Epithelial cell of esophagus (primary cell): ENCODE measurements around the gene PCBP3.

Experiments used
- DNase-seq: peaks from one replicate; pipeline ENCODE4 v3.0.0; 2010; ENCODE audit warnings: low read depth
- H3K4me3 ChIP-seq: 2 replicates; pipeline ENCODE4 v1.5.1; 2011; ENCODE audit warnings: mild to moderate bottlenecking, low read length, control low read depth
- TF ChIP-seq, protein P1 (sequence below): IDR thresholded peaks from 2 replicates; pipeline ENCODE4 v1.5.1; 2011; ENCODE audit warnings: low read depth, mild to moderate bottlenecking, low read length, control low read depth, inconsistent platforms; ENCODE audit not compliant: insufficient read depth; ENCODE audit errors: missing control alignments

Gene PCBP3

DNA sequence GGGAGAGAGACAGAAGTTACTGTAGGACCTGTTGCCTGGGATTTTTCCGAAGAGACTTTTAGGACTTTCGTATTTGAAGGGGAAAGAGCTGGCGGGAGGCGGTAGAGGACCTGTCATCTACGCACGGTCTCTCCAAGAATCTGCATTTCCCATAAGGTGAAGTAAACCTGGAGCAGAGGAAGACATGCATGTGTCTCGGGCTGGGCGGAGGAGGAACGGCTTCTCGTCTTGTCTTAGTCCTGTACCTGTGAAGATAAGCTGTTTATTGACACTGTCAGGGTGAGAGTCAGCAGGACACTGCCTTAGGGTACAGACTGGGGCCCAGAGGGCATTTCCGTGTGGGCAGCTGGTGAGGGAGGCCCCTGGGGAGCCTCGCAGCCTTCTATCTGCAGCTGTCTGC, 214.7 kb downstream of the PCBP3 start:
- DNase-seq, result no peak
- H3K4me3 ChIP-seq, result no peak overlapping the region
- TF ChIP-seq, protein P1, sequence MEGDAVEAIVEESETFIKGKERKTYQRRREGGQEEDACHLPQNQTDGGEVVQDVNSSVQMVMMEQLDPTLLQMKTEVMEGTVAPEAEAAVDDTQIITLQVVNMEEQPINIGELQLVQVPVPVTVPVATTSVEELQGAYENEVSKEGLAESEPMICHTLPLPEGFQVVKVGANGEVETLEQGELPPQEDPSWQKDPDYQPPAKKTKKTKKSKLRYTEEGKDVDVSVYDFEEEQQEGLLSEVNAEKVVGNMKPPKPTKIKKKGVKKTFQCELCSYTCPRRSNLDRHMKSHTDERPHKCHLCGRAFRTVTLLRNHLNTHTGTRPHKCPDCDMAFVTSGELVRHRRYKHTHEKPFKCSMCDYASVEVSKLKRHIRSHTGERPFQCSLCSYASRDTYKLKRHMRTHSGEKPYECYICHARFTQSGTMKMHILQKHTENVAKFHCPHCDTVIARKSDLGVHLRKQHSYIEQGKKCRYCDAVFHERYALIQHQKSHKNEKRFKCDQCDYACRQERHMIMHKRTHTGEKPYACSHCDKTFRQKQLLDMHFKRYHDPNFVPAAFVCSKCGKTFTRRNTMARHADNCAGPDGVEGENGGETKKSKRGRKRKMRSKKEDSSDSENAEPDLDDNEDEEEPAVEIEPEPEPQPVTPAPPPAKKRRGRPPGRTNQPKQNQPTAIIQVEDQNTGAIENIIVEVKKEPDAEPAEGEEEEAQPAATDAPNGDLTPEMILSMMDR, result no peak

DNA sequence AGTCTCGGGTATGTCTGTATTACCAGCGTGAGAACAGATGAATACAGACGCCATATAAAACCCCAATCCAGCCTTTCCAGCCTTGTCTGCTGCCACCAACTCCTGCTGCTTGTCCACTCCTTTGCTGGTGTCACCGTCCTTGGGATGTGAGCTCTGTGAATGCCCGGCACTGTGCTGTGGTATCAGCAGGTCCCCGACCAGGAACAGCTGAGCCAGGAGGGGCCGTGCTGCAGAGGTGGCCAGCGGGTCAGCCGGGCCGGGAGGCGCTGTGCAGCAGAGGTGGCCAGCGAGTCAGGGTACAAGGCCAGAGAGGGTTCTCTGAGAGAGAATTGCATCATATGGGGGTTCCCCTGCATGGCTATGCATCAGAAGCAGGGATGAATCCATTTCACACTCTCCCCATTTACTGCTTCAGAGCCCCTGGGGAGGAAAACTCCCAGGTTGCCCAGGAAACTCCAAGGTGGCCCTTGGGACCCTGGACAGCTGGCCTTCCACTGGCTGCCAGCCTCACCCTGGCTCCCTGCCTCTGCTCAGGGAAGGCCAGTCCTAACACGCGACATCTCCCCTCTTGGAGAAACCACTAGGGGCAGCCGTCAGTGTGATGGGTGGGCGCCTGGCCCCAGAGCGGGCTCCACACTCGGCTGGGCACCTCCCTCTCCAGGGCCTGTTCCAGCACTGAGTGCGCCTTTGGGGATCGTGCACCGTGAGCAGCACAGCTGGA, 215.7 kb downstream of the PCBP3 start:
- no peak overlapping the region for H3K4me3 ChIP-seq
- no peak for DNase-seq
- TF ChIP-seq, protein P1, result no peak

DNA sequence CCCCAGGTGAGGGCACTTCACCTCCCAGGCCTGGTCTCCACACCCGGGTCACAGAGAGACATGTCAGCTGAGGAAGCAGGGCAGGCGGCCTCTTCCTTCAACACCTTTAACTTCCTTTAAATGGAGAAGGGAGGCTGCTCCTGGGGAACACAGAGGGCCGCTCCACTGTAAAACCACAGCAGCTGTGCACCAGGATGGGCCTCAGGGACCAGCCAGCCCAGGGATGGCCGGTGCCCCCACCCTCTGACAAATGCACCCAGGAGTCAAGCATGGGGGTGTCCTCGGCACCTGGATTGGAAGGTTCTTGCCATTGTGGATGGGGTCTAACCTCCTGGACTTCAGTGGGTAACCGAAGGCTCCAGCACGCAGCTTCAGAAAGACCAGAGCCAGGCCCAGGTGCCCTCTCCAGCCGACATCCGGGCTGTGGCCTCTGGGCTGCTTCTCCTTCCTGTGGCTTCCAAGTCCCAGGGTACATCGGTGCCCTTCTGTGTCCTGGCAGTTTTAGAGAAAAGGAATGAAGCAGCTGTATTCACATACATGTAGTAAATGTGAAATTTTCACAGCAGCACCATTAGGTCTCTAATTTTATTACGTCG, 216.3 kb downstream of the PCBP3 start:
- no peak overlapping the region for H3K4me3 ChIP-seq
- TF ChIP-seq, protein P1, result no peak
- no peak for DNase-seq

DNA sequence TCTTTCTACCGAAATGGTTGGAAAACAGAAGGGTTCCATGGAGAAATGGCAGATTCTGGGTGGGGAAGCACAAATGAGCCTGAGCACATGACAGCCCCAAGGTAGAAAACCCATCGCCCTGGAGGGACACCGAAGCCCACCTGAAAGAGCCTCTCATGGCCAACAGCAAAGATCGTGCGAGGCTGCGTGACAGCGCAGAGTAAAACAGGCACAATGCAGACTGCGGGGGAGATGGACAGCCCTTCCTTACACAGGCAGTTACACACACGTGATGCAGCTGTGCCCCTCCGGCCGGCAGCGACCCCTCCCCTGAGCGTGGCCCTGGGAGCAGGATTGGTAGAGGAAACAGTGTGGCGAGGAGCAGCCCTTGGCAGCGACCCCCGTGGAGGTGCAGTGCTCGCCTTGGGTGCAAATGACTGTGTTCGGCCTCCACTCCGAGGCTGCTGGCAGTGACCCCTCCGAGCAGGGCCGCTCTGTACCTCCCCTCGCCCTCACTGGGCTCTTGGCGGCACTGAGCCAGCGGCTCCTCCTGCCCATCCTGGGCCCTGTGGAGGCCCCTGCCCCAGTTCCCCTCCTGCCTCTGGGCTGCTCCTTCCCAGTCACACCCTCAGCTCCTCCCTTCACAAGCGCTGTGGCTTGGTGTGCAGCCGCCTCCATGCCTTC, 217.1 kb downstream of the PCBP3 start:
- H3K4me3 ChIP-seq, result no peak overlapping the region
- DNase-seq, result no peak
- TF ChIP-seq, protein P1, result no peak

DNA sequence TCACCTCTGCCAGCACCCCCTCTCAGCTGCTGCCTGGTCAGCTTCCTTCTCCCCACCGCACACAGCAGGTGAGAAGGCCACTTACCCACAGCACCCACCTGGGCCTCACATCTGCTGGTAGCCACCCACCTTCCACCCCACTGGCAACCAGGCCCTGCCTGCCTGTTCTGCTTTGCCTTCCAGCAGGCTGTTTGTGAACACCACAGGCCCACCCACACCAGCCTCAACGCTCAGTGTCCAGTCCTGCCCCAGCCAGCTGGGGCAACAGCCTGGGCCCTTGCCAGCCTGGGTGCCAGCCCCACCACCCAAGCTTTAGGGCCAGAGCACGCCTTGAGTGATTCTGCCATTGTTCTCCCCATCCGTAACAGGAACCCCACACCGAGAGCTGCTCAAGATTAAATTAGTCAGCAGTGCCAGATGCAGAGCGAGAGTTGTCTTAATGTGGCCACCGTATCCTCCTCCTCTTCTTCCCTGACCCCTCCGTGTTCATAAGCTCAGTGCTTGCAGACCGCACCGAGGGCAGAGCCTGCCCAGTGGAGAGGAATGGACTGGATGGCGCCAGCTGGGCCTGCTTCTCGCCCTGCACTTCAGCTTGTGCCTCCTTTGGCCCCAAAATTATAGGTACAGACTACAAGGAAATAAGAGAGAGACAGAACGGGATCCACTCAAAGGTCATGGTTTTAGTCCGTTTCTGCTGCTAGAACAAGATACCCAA, 217.8 kb downstream of the PCBP3 start:
- DNase-seq, result no peak
- TF ChIP-seq, protein P1, result no peak
- no peak overlapping the region for H3K4me3 ChIP-seq

DNA sequence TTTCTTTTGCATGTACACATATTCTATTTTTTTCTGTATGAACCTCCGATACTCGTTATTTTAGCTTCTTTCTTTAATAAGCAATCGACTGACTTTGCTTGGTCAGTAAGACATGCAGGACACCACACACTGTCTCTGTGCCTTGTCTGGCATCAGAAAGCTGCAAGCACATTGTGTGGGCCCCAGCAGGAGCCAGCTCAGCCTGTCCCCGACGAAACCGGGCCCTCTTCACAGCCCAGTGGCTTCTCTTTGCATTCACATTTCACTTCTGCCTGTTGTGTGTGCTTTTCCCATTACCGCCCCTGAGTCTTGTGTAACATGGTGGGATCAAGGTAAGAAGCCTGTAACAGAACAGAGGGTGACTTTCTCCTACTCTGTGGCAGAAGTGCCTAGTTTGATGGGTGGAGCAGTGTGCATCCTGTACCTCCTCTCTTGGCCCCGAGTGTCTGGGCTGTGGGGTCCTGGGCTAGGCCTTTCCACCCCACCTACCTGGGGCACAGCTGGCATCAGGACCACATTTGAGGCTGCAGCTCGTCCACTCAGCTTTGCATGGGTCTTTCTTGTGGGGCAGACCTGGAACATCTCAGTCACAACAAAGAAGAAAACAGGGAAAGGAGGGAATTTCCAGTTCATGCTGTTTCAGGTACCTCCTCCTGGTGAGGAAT, 219.2 kb downstream of the PCBP3 start:
- TF ChIP-seq, protein P1, result no peak
- no peak for DNase-seq

More for the DNA sequence above, 219.2 kb downstream of the PCBP3 start:
- no peak overlapping the region for H3K4me3 ChIP-seq
